A549 (cell line): Measurements from ENCODE around the gene RRP8. TPM values are rescaled to one million over a fixed set of nuclear protein-coding genes. Genes with fewer than 3 reads are reported as not detected.

Source experiments
- ATAC-seq, 2 experiments: fragments of 200-7000 bp in 1 of 2; fragments of >200 bp in 1 of 2; cut with Nextera tagmentation in 1 of 2; cut with Tn5 transposase in 1 of 2; 3 replicates each; pipeline versions ENCODE4 v1.8.0 to v1.9.1; 2018 to 2020; ENCODE audit warnings: mild to moderate bottlenecking in 1 of 2, moderate library complexity in 1 of 2
- CTCF ChIA-PET: fragments of 300-600 bp; sonication (Branson Sonifier 250); formaldehyde crosslinking; extraction: SDS; loops from one replicate; lab custom pipeline; 2021; ENCODE audit warnings: antibody characterized with exemption, inconsistent platforms; lab: Yijun Ruan, JAX
- POLR2A ChIA-PET: fragments of 350-600 bp; formaldehyde crosslinking; extraction: SDS; loops from one replicate; lab custom pipeline; 2021; ENCODE audit warnings: antibody characterized with exemption, inconsistent platforms; lab: Yijun Ruan, JAX
- DNase-seq, 2 experiments: peaks; one replicate each; pipeline versions ENCODE4 v3.0.0 to v3.0.0-alpha.2; 2011 to 2016; ENCODE audit warnings: low read depth in 1 of 2, low spot score in 1 of 2
- FAIRE-seq: peaks from 2 replicates; lab custom pipeline; 2011; peaks lifted over from hg19 to GRCh38; lab: Jason Lieb, UNC
- H3K27ac ChIP-seq, 2 experiments: fragments of >200 bp; sonication (Bioruptor Twin); formaldehyde crosslinking; 3 replicates each; pipeline ENCODE4 v1.5.1; 2016 to 2017
- H3K4me1 ChIP-seq: fragments of >200 bp; sonication (Bioruptor Twin); formaldehyde crosslinking; 3 replicates; pipeline ENCODE4 v1.6.1; 2016
- H3K4me2 ChIP-seq: fragments of >200 bp; sonication (Bioruptor Twin); formaldehyde crosslinking; 3 replicates; pipeline ENCODE4 v1.6.1; 2016
- H3K4me3 ChIP-seq: fragments of >200 bp; sonication (Bioruptor Twin); formaldehyde crosslinking; 3 replicates; pipeline ENCODE4 v1.5.1; 2016
- H3K9me3 ChIP-seq: fragments of >200 bp; sonication (Bioruptor Twin); formaldehyde crosslinking; 3 replicates; pipeline ENCODE4 v1.6.1; 2016
- BCL3 ChIP-seq: fragments of >200 bp; sonication (Bioruptor Twin); formaldehyde crosslinking; IDR thresholded peaks from 3 replicates; pipeline ENCODE4 v1.6.1; 2016
- CBX8 ChIP-seq: fragments of 200-600 bp; sonication (generic); IDR thresholded peaks from 2 replicates; pipeline ENCODE4 v1.6.1; 2016
- CHD4 ChIP-seq: fragments of 200-600 bp; sonication (generic); IDR thresholded peaks from 2 replicates; pipeline ENCODE4 v1.6.1; 2016; ENCODE audit warnings: antibody characterized with exemption, mild to moderate bottlenecking, borderline replicate concordance
- CTCF ChIP-seq: fragments of >200 bp; sonication (Bioruptor Twin); formaldehyde crosslinking; IDR thresholded peaks from 3 replicates; pipeline ENCODE4 v1.5.1; 2016
- EHMT2 ChIP-seq: fragments of 200-600 bp; sonication (generic); IDR thresholded peaks from 2 replicates; pipeline ENCODE4 v1.6.1; 2016; ENCODE audit warnings: antibody characterized with exemption, low read depth, mild to moderate bottlenecking, moderate library complexity
- FOSB ChIP-seq: fragments of 250-450 bp; sonication (Bioruptor Pico); IDR thresholded peaks from 2 replicates; pipeline ENCODE4 v1.5.0; 2020; ENCODE audit warnings: mild to moderate bottlenecking, moderate library complexity
- HDAC2 ChIP-seq: fragments of 200-600 bp; sonication (generic); IDR thresholded peaks from 2 replicates; pipeline ENCODE4 v1.6.1; 2016
- HOXB5 ChIP-seq: fragments of 250-450 bp; sonication (Bioruptor Pico); IDR thresholded peaks from 2 replicates; pipeline ENCODE4 v1.5.0; 2020; ENCODE audit warnings: mild to moderate bottlenecking, moderate library complexity
- JUN ChIP-seq, 2 experiments: fragments of >200 bp; sonication (Bioruptor Twin); formaldehyde crosslinking; IDR thresholded peaks; 2 replicates in 1 of 2; 3 replicates in 1 of 2; pipeline ENCODE4 v1.6.1; 2016 to 2017
- KDM1A ChIP-seq: fragments of 200-600 bp; sonication (generic); IDR thresholded peaks from 2 replicates; pipeline ENCODE4 v1.6.1; 2016; ENCODE audit warnings: low read depth, mild to moderate bottlenecking
- MAX ChIP-seq: IDR thresholded peaks from 2 replicates; pipeline ENCODE4 v1.6.1; 2012
- NFE2L2 ChIP-seq: fragments of 150-350 bp; conservative IDR thresholded peaks from 2 replicates; pipeline ENCODE4 v1.6.1; 2014; ENCODE audit warnings: low read length
- RARB ChIP-seq: fragments of 250-450 bp; sonication (Bioruptor Pico); IDR thresholded peaks from 2 replicates; pipeline ENCODE4 v1.8.0; 2021; ENCODE audit warnings: mild to moderate bottlenecking, moderate library complexity
- RCOR1 ChIP-seq: fragments of 150-350 bp; IDR thresholded peaks from 2 replicates; pipeline ENCODE4 v1.6.1; 2014; ENCODE audit warnings: antibody characterized with exemption, low read length, low read depth
- REST ChIP-seq: fragments of 200-600 bp; sonication (generic); IDR thresholded peaks from 2 replicates; pipeline ENCODE4 v1.6.1; 2016; ENCODE audit warnings: antibody characterized with exemption, mild to moderate bottlenecking, moderate library complexity
- TFCP2L1 ChIP-seq: fragments of 250-450 bp; sonication (Bioruptor Pico); IDR thresholded peaks from 2 replicates; pipeline ENCODE4 v1.5.0; 2021; ENCODE audit warnings: mild to moderate bottlenecking
- TP53 ChIP-seq: fragments of 250-450 bp; sonication (Bioruptor Pico); IDR thresholded peaks from 2 replicates; pipeline ENCODE4 v1.5.0; 2021; ENCODE audit warnings: mild to moderate bottlenecking, moderate library complexity
- USF2 ChIP-seq: fragments of 450-650 bp; IDR thresholded peaks from 2 replicates; pipeline ENCODE4 v1.6.1; 2014; ENCODE audit warnings: antibody characterized with exemption
- WGBS: methylation state at CpG from one replicate; pipeline ENCODE4 v1.1.6; 2017; ENCODE audit errors: missing lambda C conversion rate; 5-methylcytosine and 5-hydroxymethylcytosine counted together
- polyA plus RNA-seq, 4 experiments: library from polyadenylated mRNA; depleted of rRNA in 3 of 4; stranded (reverse); fragments of >200 nt; fragmentation: RNase III in 1 of 4; extraction: RNeasy Plus Mini Kit Qiagen cat#74134 plus additional on column Dnase treatment in 1 of 4; gene quantifications; 2 replicates in 3 of 4; 3 replicates in 1 of 4; pipeline ENCODE4 v1.2.3, GENCODE V29; 2011 to 2017

Gene RRP8
- polyA plus RNA-seq, 2 of the 4 experiments (the other 2 are of a cell fraction): 14.5 to 25.9 TPM

GRCh38 chr11:6615882-6616585, 12.6 kb upstream of the RRP8 start:
- H3K27ac ChIP-seq: no peak overlapping the region
- no peaks in the 10 kb centered on the region for H3K9me3 ChIP-seq
- ChIA-PET CTCF (interaction anchor here (0.9 to 1.5 kb wide), 3 partner anchors 11 to 237 kb away, joined by 3 to 6 read pairs (median 4); partner anchors contain the start of gene MRPL17), POLR2A (no interaction called here)
- 83% methylated on average over 9 of the region's 9 CpGs for WGBS
- H3K4me3 ChIP-seq: no peak overlapping the region
- FAIRE-seq (no peak), DNase-seq (no peak), ATAC-seq (no peak)
- TF ChIP-seq TP53 (no peak), CBX8 (no peak), CHD4 (no peak), REST (no peak), RARB (CRISPR knock-in tag) (no peak), FOSB (no peak), RCOR1 (no peak), TFCP2L1 (no peak), BCL3 (no peak), HOXB5 (CRISPR knock-in tag) (no peak)
- no peak overlapping the region for H3K4me2 ChIP-seq
- H3K4me1 ChIP-seq: peaks cover 18% of the 10 kb centered on the region

GRCh38 chr11:6615046-6615445, 11.6 kb upstream of the RRP8 start:
- no peak for TF ChIP-seq NFE2L2
- TF ChIP-seq EHMT2: no peak
- TF ChIP-seq USF2: no peak
- no peak for TF ChIP-seq HOXB5 (CRISPR knock-in tag)
- TF ChIP-seq BCL3: no peak
- no peak for TF ChIP-seq KDM1A
- TF ChIP-seq MAX: no peak
- no peak for TF ChIP-seq JUN (IDR thresholded peaks at IDR 0.05)
- no peak for TF ChIP-seq CTCF
- TF ChIP-seq HDAC2: no peak
- TF ChIP-seq, all 56 proteins: peak for 0
- ATAC-seq: no peak
- POLR2A ChIA-PET: no interaction called here
- H3K4me2 ChIP-seq: no peak overlapping the region
- H3K4me3 ChIP-seq: no peak overlapping the region
- peaks cover 28% of the 10 kb centered on the region for H3K4me1 ChIP-seq
- H3K9me3 ChIP-seq: no peaks in the 10 kb centered on the region
- no peak for DNase-seq
- FAIRE-seq: no peak
- CTCF ChIA-PET: interaction anchor here (1.1 to 4.3 kb wide), 5 partner anchors 10 to 252 kb away, joined by 3 to 27 read pairs (median 4); partner anchors contain the start of gene MRPL17
- H3K27ac ChIP-seq: no peak overlapping the region
- 89% methylated on average over 5 of the region's 5 CpGs for WGBS
